GM19351 (cell line): ENCODE results near the gene ASRGL1.

Experiments used
- ATAC-seq: cut with Tn5 transposase; IDR thresholded peaks from one replicate; pipeline ENCODE4 v1.9.1; 2021; ENCODE audit warnings: mild to moderate bottlenecking, moderate library complexity; ENCODE audit not compliant: unreplicated experiment

ASRGL1 gene

DNA sequence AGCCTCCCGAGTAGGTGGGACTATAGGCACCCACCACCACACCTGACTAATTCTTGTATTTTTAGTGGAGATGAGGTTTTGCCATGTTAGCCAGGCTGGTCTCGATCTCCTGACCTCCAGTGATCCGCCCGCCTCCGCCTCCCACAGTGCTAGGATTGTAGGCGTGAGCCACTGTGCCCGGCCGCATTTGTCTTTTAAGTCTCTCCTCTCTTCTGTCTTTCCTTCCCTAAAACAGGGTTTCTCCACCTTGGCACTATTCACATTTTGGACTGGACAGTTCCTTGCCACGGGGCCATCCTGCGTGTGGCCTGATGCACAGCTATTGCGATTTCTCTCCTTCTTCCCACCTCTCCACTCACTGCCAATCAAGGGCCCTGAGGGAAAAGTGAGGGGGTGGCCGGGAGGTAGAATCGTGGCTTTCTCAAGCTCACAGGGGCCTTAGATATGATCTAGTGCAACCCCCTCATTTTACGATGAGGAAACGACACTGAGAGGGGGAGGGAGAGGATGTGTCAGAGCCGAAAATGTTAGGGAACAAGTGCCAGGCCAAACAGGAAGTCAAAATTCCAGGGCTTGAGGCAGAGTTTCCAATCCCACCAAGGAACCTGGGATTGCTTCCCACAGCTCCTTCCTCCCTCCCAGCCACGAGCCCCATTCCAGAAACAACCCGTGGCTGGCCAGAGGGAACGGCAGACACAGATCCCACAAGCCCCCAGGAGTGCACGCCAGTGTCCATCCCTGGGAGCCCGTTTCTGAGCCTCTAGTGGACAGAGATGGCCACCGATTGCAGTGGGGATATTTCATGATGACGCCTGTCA is 102.7 kb downstream of the ASRGL1 start:
- ATAC-seq, result no peak
